Activated CD4-positive, alpha-beta memory T cell treated with anti-CD3 and anti-CD28 coated beads for 36 hours (primary cell): ENCODE data around the gene TFG. TPM values are rescaled to one million over a fixed set of nuclear protein-coding genes. Genes with fewer than 3 reads are reported as not detected.

ENCODE experiments used
- CTCF ChIA-PET: fragments of 350-600 bp; sonication (Branson Sonifier 250); formaldehyde crosslinking; loops from one replicate; lab custom pipeline; 2021; ENCODE audit warnings: antibody characterized with exemption, inconsistent platforms; lab: Charles Lee
- POLR2A ChIA-PET: fragments of 350-600 bp; sonication (Branson Sonifier 250); formaldehyde crosslinking; loops from one replicate; lab custom pipeline; 2021; ENCODE audit warnings: antibody characterized with exemption; lab: Charles Lee
- DNase-seq: peaks from one replicate; pipeline ENCODE4 v3.0.0-alpha.2; 2020
- H3K27ac Mint-ChIP-seq: one replicate; pipeline ENCODE4 v1.8.0; 2021; ENCODE audit warnings: mixed read lengths
- H3K27me3 Mint-ChIP-seq: one replicate; pipeline ENCODE4 v1.8.0; 2021; ENCODE audit warnings: mixed read lengths
- H3K36me3 Mint-ChIP-seq: one replicate; pipeline ENCODE4 v1.8.0; 2021; ENCODE audit warnings: mixed read lengths
- H3K4me1 Mint-ChIP-seq: one replicate; pipeline ENCODE4 v1.8.0; 2021; ENCODE audit warnings: low read depth, mixed read lengths
- H3K4me3 Mint-ChIP-seq: one replicate; pipeline ENCODE4 v1.8.0; 2021; ENCODE audit warnings: mild to moderate bottlenecking, mixed read lengths
- H3K9me3 Mint-ChIP-seq: one replicate; pipeline ENCODE4 v1.8.0; 2021; ENCODE audit warnings: mixed read lengths
- intact Hi-C: fragments of 100-400 bp; cut with micrococcal nuclease; formaldehyde crosslinking; loops from one replicate; pipeline ENCODE4 v1.15.1; 2023
- total RNA-seq, 2 experiments: library from RNA; stranded (reverse); gene quantifications; one replicate each; pipeline ENCODE4 v1.2.3, GENCODE V29; 2021

The TFG gene
- total RNA-seq, 2 experiments from 2014 or later = 55.5 to 60.3 TPM

DNA sequence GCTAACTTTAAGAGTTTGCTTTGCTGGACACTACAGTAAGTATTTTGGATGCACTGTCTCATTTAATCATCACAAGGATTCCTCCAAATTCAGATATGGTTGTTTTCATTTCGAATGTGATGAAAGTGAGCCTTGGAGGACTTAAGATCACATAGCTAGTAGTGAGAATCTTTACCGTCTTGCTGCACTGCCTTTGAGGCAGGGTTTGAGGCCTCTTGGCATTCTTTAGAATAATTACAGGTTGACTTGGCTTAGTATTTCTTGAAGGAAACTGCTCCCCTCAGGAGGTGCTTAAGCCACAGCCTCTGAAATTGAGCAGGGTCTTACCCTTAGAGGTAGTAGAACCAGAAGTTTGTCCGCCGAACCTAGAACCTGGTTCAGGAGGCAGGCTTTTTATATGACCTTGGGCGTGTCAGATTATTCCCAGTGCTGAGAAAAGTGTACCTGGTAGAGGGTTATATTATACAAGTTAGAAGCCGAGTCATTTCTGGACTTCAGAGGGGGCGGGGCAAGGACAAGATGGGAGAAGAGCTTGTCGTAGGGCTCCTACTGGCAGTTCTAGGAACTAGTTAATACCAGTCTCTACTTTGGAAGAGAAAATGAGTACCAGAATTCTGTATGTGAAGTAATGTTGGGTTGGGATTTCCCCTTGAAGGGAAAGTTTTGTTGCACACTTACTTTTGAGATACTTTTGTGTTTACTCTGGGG, 1.1 kb downstream of the TFG start:
- peaks cover 48% of the 10 kb centered on the region for H3K4me1 Mint-ChIP-seq
- H3K27me3 Mint-ChIP-seq = peaks cover 5% of the 10 kb centered on the region
- ChIA-PET CTCF (interaction anchor here (0.6 to 1.5 kb wide), 6 partner anchors 59 to 974 kb away, joined by 4 to 6 read pairs (median 5); no protein-coding TSS in a partner anchor), POLR2A (interaction anchor here (0.6 to 2.8 kb wide), 8 partner anchors 12 to 974 kb away, joined by 3 to 17 read pairs (median 3); partner anchors contain the start of genes LNP1 and TOMM70)
- peak overlapping the region; percentile 78 for H3K4me3 Mint-ChIP-seq
- peak; percentile 92 for DNase-seq
- H3K36me3 Mint-ChIP-seq = peaks cover 33% of the 10 kb centered on the region
- H3K9me3 Mint-ChIP-seq = peaks cover 2% of the 10 kb centered on the region
- intact Hi-C loops = loop anchor here (1.0 to 5.0 kb wide), 5 partner anchors 30 to 863 kb away; no protein-coding TSS in a partner anchor
- peak overlapping the region; percentile 87 for H3K27ac Mint-ChIP-seq

GRCh38 chr3:100715176-100715575, 5.9 kb downstream of the TFG start:
- no peak overlapping the region for H3K4me3 Mint-ChIP-seq
- peaks cover 62% of the 10 kb centered on the region for H3K36me3 Mint-ChIP-seq
- DNase-seq = no peak
- intact Hi-C loops = no loop called here
- POLR2A ChIA-PET = no interaction called here
- peaks cover 68% of the 10 kb centered on the region for H3K4me1 Mint-ChIP-seq
- CTCF ChIA-PET = interaction anchor here (0.6 to 1.1 kb wide), 4 partner anchors 43 to 511 kb away, joined by 3 to 5 read pairs (median 4); no protein-coding TSS in a partner anchor
- H3K27me3 Mint-ChIP-seq = no peaks in the 10 kb centered on the region
- H3K9me3 Mint-ChIP-seq = peaks cover 2% of the 10 kb centered on the region
- no peak overlapping the region for H3K27ac Mint-ChIP-seq

DNA sequence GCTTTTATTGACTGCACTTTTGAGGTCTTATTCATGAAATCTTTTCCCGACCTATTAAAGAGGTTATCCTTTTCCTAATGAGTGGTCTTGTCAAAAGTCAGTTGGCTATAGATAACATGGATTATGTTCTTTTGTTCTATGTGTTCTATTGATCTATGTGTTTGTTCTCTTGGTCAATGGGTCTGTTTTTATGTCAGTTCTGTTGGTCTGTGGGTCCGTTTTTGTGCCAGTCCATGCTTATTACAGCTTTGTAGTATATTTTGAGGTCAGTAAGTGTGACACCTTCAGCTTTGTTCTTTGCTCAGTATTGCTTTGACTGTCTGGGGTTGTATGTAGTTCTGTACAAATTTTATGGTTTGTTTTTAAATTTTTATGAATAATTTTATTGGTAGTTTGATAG, 7.8 kb downstream of the TFG start:
- H3K4me3 Mint-ChIP-seq = no peak overlapping the region
- intact Hi-C loops = no loop called here
- H3K4me1 Mint-ChIP-seq = peaks cover 52% of the 10 kb centered on the region
- no peak overlapping the region for H3K27ac Mint-ChIP-seq
- H3K27me3 Mint-ChIP-seq = no peaks in the 10 kb centered on the region
- ChIA-PET POLR2A (no interaction called here), CTCF (no interaction called here)
- no peaks in the 10 kb centered on the region for H3K9me3 Mint-ChIP-seq
- H3K36me3 Mint-ChIP-seq = peaks cover 61% of the 10 kb centered on the region
- no peak for DNase-seq

DNA sequence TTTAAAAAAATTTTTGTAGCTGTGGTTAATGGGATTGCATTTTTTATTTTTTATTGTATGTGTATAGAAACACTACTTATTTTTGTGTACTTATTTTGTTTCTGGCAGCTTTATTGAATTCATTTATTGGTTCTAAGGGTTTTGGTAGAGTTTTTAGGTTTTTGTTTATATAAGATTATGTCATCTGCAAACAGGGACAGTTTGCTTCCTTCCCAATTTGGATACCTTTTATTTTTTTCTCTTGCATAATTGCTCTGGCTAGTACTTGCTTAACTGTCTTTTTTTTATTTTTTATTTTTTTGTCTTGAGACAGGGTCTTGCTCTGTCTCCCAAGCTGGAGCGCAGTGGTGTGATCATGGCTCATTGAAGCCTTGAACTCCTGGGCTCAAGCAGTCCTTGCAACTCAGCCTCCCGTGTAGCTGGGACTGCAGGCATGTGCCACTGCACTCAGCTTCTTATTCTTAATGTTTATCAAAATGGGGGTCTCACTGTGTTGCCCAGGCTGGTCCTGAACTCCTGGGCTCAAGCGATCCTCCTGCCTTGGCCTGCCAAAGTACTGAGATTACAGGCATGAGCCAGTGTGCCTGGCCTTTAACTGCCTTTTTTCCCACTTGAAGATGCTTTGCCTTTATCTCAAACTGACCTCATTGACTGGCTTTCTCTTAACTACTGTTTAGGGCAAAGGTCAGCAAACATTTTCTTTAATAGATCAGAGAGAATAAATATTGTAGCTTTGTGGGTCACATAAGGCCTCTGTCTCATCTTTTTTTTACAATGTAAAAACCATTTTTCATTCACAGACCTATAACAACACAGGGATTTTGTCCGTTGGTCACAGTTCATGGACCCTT, 8.6 kb downstream of the TFG start:
- no peaks in the 10 kb centered on the region for H3K9me3 Mint-ChIP-seq
- peaks cover 58% of the 10 kb centered on the region for H3K36me3 Mint-ChIP-seq
- intact Hi-C loops = no loop called here
- no peak overlapping the region for H3K4me3 Mint-ChIP-seq
- no peak for DNase-seq
- no peak overlapping the region for H3K27ac Mint-ChIP-seq
- no peaks in the 10 kb centered on the region for H3K27me3 Mint-ChIP-seq
- POLR2A ChIA-PET = interaction anchor here (0.6 kb wide), 1 partner anchor 626 kb away, joined by 3 read pairs; no protein-coding TSS in a partner anchor
- CTCF ChIA-PET = no interaction called here
- H3K4me1 Mint-ChIP-seq = peaks cover 44% of the 10 kb centered on the region

GRCh38 chr3:100719136-100719535, 9.8 kb downstream of the TFG start:
- intact Hi-C loops = no loop called here
- POLR2A ChIA-PET = no interaction called here
- H3K36me3 Mint-ChIP-seq = peaks cover 52% of the 10 kb centered on the region

DNA sequence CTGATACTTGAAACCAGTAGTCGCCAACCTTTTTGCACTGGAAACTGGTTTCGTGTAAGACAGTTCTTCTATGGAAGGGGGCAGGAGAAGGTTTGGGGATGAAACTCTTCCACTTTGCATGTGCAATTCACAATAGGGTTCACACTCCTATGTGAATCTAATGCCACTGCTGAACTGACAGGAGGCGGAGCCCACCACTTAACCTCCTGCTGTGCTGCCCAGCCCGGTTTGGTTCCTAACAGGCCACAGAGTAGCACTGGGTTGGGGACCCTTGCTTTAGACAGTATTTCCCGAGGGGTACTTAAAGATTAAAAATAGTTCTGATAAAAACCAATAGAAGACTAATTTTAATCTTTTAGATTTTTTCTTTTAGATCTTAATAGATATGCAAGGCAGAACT, 11.1 kb downstream of the TFG start:
- Mint-ChIP-seq H3K4me1 (peaks cover 27% of the 10 kb centered on the region), H3K4me3 (no peak overlapping the region), H3K27ac (no peak overlapping the region), H3K27me3 (no peaks in the 10 kb centered on the region), H3K9me3 (no peaks in the 10 kb centered on the region), H3K36me3 (peaks cover 46% of the 10 kb centered on the region)
- intact Hi-C loops = no loop called here
- no peak for DNase-seq
- ChIA-PET POLR2A (no interaction called here), CTCF (interaction anchor here (0.8 kb wide), 1 partner anchor 10 kb away, joined by 3 read pairs; no protein-coding TSS in a partner anchor)

More at GRCh38 chr3:100719136-100719535, 9.8 kb downstream of the TFG start:
- H3K4me1 Mint-ChIP-seq = peaks cover 35% of the 10 kb centered on the region
- DNase-seq = no peak
- H3K9me3 Mint-ChIP-seq = no peaks in the 10 kb centered on the region
- H3K27me3 Mint-ChIP-seq = no peaks in the 10 kb centered on the region
- CTCF ChIA-PET = interaction anchor here (1.7 kb wide), 1 partner anchor 129 kb away, joined by 6 read pairs; no protein-coding TSS in a partner anchor
- H3K27ac Mint-ChIP-seq = no peak overlapping the region
- no peak overlapping the region for H3K4me3 Mint-ChIP-seq

- CTCF ChIA-PET = interaction anchor here (1.6 kb wide), 1 partner anchor 11 kb away, joined by 6 read pairs; no protein-coding TSS in a partner anchor
- H3K27me3 Mint-ChIP-seq = no peaks in the 10 kb centered on the region
Measured at GRCh38 chr3:100725935-100726513, 16.7 kb downstream of the TFG start.

DNA sequence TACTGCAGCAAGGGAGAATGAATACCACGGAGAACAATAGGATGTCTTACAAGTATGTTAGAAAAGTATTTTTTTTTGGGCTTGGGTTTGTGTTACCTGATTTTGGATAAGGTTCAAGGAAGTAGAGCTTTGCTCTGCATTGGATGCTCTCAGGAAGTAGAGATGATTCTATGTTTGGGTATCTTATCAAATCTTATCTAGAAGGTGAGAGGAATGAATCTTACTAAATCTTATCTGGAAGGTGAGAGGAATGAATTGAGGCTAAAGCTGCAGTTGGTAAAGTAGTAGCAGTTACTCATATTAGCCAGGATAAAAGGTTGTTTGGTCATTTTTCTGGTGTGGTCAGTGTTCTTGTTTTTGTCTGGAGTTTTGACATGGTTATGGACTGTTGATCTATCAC, 17.4 kb downstream of the TFG start:
- H3K4me3 Mint-ChIP-seq = no peak overlapping the region
- peaks cover 13% of the 10 kb centered on the region for H3K4me1 Mint-ChIP-seq
- H3K9me3 Mint-ChIP-seq = no peaks in the 10 kb centered on the region
- peaks cover 35% of the 10 kb centered on the region for H3K36me3 Mint-ChIP-seq
- H3K27me3 Mint-ChIP-seq = no peaks in the 10 kb centered on the region
- CTCF ChIA-PET = interaction anchor here (1.6 kb wide), 1 partner anchor 10 kb away, joined by 6 read pairs; no protein-coding TSS in a partner anchor
- POLR2A ChIA-PET = interaction anchor here (0.6 kb wide), 1 partner anchor 16 kb away, joined by 3 read pairs; no protein-coding TSS in a partner anchor
- no peak overlapping the region for H3K27ac Mint-ChIP-seq
- intact Hi-C loops = no loop called here
- no peak for DNase-seq

More at GRCh38 chr3:100725935-100726513, 16.7 kb downstream of the TFG start:
- no peak for DNase-seq
- POLR2A ChIA-PET = no interaction called here
- Mint-ChIP-seq H3K36me3 (peaks cover 39% of the 10 kb centered on the region), H3K4me1 (peaks cover 13% of the 10 kb centered on the region), H3K4me3 (no peak overlapping the region), H3K27ac (no peak overlapping the region), H3K9me3 (no peaks in the 10 kb centered on the region)
- intact Hi-C loops = no loop called here

- no peak overlapping the region for H3K4me3 Mint-ChIP-seq
- DNase-seq = no peak
- peaks cover 37% of the 10 kb centered on the region for H3K36me3 Mint-ChIP-seq
- no peak overlapping the region for H3K27ac Mint-ChIP-seq
- H3K27me3 Mint-ChIP-seq = no peaks in the 10 kb centered on the region
- ChIA-PET POLR2A (no interaction called here), CTCF (interaction anchor here (0.7 to 1.0 kb wide), 3 partner anchors 9 to 268 kb away, joined by 3 to 4 read pairs (median 3); no protein-coding TSS in a partner anchor)
- intact Hi-C loops = no loop called here
- no peaks in the 10 kb centered on the region for H3K9me3 Mint-ChIP-seq
- peaks cover 13% of the 10 kb centered on the region for H3K4me1 Mint-ChIP-seq
Measured at GRCh38 chr3:100730524-100730923, 21.2 kb downstream of the TFG start.

DNA sequence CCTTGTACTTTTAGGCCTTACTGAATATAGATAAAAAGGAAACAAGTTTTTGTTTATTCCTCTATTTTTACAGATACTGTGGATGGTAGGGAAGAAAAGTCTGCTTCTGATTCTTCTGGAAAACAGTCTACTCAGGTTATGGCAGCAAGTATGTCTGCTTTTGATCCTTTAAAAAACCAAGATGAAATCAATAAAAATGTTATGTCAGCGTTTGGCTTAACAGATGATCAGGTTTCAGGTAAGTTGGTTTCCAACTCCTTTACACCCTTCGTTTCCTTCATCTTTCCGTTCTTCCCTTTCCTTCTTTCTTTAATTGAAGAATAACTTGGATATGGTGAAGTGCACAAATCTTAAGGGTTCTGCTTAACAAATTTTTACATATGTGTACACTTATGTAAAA, 23.1 kb downstream of the TFG start:
- no peak overlapping the region for H3K27ac Mint-ChIP-seq
- peaks cover 38% of the 10 kb centered on the region for H3K36me3 Mint-ChIP-seq
- intact Hi-C loops = no loop called here
- DNase-seq = no peak
- H3K4me1 Mint-ChIP-seq = peaks cover 3% of the 10 kb centered on the region
- CTCF ChIA-PET = no interaction called here
- no peaks in the 10 kb centered on the region for H3K27me3 Mint-ChIP-seq
- POLR2A ChIA-PET = no interaction called here
- no peak overlapping the region for H3K4me3 Mint-ChIP-seq
- no peaks in the 10 kb centered on the region for H3K9me3 Mint-ChIP-seq

DNA sequence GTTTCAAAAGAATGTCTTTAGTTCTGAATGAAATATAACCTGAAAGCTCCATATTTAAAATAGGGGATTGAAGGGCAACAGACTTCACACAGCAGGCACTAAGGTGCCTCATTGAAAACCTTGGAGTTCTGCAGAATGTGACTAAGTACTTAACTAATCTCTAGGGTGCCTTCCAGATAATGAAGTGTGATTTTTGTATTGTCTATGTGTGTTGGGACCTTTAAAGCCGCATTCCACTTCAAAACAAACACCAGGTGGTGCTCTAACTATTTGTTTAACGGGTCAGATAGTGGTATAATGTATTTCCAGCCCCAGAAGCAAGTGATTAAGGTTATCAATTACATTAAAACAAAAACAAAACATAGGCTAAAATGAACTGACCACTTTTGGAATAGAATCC, 28.0 kb downstream of the TFG start:
- intact Hi-C loops = no loop called here
- Mint-ChIP-seq H3K36me3 (peaks cover 34% of the 10 kb centered on the region), H3K9me3 (no peaks in the 10 kb centered on the region), H3K4me3 (no peak overlapping the region), H3K4me1 (no peaks in the 10 kb centered on the region), H3K27me3 (no peaks in the 10 kb centered on the region), H3K27ac (no peak overlapping the region)
- DNase-seq = no peak
- ChIA-PET CTCF (interaction anchor here (0.7 to 2.2 kb wide), 2 partner anchors 11 to 75 kb away, joined by 3 to 6 read pairs; no protein-coding TSS in a partner anchor), POLR2A (no interaction called here)
